A549 (cell line): Measurements from ENCODE around the gene TMEM203. TPM values are rescaled to one million over a fixed set of nuclear protein-coding genes. Genes with fewer than 3 reads are reported as not detected.
A peak's percentile ranks its signal among the peaks of the same experiment; 100 is the strongest.
"Not testable (repeated sequence)": the region's sequence is repeated elsewhere in the genome, so short reads cannot be mapped to it uniquely, and the experiment has no call there.

Experiments used
- ATAC-seq, 2 experiments: fragments of 200-7000 bp in 1 of 2; fragments of >200 bp in 1 of 2; cut with Nextera tagmentation in 1 of 2; cut with Tn5 transposase in 1 of 2; 3 replicates each; pipeline versions ENCODE4 v1.8.0 to v1.9.1; 2018 to 2020; ENCODE audit warnings: mild to moderate bottlenecking in 1 of 2, moderate library complexity in 1 of 2
- CTCF ChIA-PET: fragments of 300-600 bp; sonication (Branson Sonifier 250); formaldehyde crosslinking; extraction: SDS; loops from one replicate; lab custom pipeline; 2021; ENCODE audit warnings: antibody characterized with exemption, inconsistent platforms; lab: Yijun Ruan, JAX
- POLR2A ChIA-PET: fragments of 350-600 bp; formaldehyde crosslinking; extraction: SDS; loops from one replicate; lab custom pipeline; 2021; ENCODE audit warnings: antibody characterized with exemption, inconsistent platforms; lab: Yijun Ruan, JAX
- DNase-seq, 2 experiments: peaks; one replicate each; pipeline versions ENCODE4 v3.0.0 to v3.0.0-alpha.2; 2011 to 2016; ENCODE audit warnings: low read depth in 1 of 2, low spot score in 1 of 2
- FAIRE-seq: peaks from 2 replicates; lab custom pipeline; 2011; peaks lifted over from hg19 to GRCh38; lab: Jason Lieb, UNC
- H3K27ac ChIP-seq, 2 experiments: fragments of >200 bp; sonication (Bioruptor Twin); formaldehyde crosslinking; 3 replicates each; pipeline ENCODE4 v1.5.1; 2016 to 2017
- H3K4me1 ChIP-seq: fragments of >200 bp; sonication (Bioruptor Twin); formaldehyde crosslinking; 3 replicates; pipeline ENCODE4 v1.6.1; 2016
- H3K4me2 ChIP-seq: fragments of >200 bp; sonication (Bioruptor Twin); formaldehyde crosslinking; 3 replicates; pipeline ENCODE4 v1.6.1; 2016
- H3K4me3 ChIP-seq: fragments of >200 bp; sonication (Bioruptor Twin); formaldehyde crosslinking; 3 replicates; pipeline ENCODE4 v1.5.1; 2016
- H3K9me3 ChIP-seq: fragments of >200 bp; sonication (Bioruptor Twin); formaldehyde crosslinking; 3 replicates; pipeline ENCODE4 v1.6.1; 2016
- CHD2 ChIP-seq: fragments of 150-350 bp; IDR thresholded peaks from 2 replicates; pipeline ENCODE4 v1.6.1; 2014; ENCODE audit warnings: low read length; ENCODE audit not compliant: partially characterized antibody
- E2F6 ChIP-seq: IDR thresholded peaks from 2 replicates; pipeline ENCODE4 v1.6.1; 2012; ENCODE audit warnings: low read depth, borderline replicate concordance
- EHF ChIP-seq: fragments of 250-450 bp; sonication (Bioruptor Pico); IDR thresholded peaks from 2 replicates; pipeline ENCODE4 v1.5.0; 2020; ENCODE audit warnings: mild to moderate bottlenecking
- HMGXB4 ChIP-seq: fragments of 250-450 bp; sonication (Bioruptor Pico); IDR thresholded peaks from 2 replicates; pipeline ENCODE4 v1.5.0; 2021; ENCODE audit warnings: mild to moderate bottlenecking, moderate library complexity, borderline replicate concordance
- MAZ ChIP-seq: fragments of 150-350 bp; IDR thresholded peaks from 2 replicates; pipeline ENCODE4 v1.6.1; 2014; ENCODE audit warnings: antibody characterized with exemption, low read depth, low read length, borderline replicate concordance
- PBX3 ChIP-seq: IDR thresholded peaks from 2 replicates; pipeline ENCODE4 v1.6.1; 2012
- POLR2A ChIP-seq: IDR thresholded peaks from 2 replicates; pipeline ENCODE4 v1.6.1; 2012; ENCODE audit warnings: mild to moderate bottlenecking, low read length
- RARB ChIP-seq: fragments of 250-450 bp; sonication (Bioruptor Pico); IDR thresholded peaks from 2 replicates; pipeline ENCODE4 v1.8.0; 2021; ENCODE audit warnings: mild to moderate bottlenecking, moderate library complexity
- USF2 ChIP-seq: fragments of 450-650 bp; IDR thresholded peaks from 2 replicates; pipeline ENCODE4 v1.6.1; 2014; ENCODE audit warnings: antibody characterized with exemption
- WGBS: methylation state at CpG from one replicate; pipeline ENCODE4 v1.1.6; 2017; ENCODE audit errors: missing lambda C conversion rate; 5-methylcytosine and 5-hydroxymethylcytosine counted together
- polyA plus RNA-seq, 4 experiments: library from polyadenylated mRNA; depleted of rRNA in 3 of 4; stranded (reverse); fragments of >200 nt; fragmentation: RNase III in 1 of 4; extraction: RNeasy Plus Mini Kit Qiagen cat#74134 plus additional on column Dnase treatment in 1 of 4; gene quantifications; 2 replicates in 3 of 4; 3 replicates in 1 of 4; pipeline ENCODE4 v1.2.3, GENCODE V29; 2011 to 2017

TMEM203 gene
- polyA plus RNA-seq, 2 of the 4 experiments (the other 2 are of a cell fraction) = 31.0 to 47.3 TPM

GRCh38 chr9:137243626-137244485 lies 38.4 kb upstream of the TMEM203 start (continued):
- TF ChIP-seq E2F6 (no peak), PBX3 (peak; percentile 82), RARB (CRISPR knock-in tag) (no peak; the same call in 1 of the 2 replicates), CHD2 (no peak)

- CTCF ChIA-PET = interaction anchor here (0.6 to 13.1 kb wide), 4 partner anchors 18 to 209 kb away, joined by 3 to 236 read pairs (median 3); partner anchors contain the start of genes CYSRT1, NELFB and TOR4A
- 86% methylated on average over 13 of the region's 18 CpGs for WGBS
- Histone ChIP-seq H3K4me1 (peaks cover 32% of the 10 kb centered on the region), H3K4me3 (0 out of 3 replicates have a peak overlapping the region, but pooled peaks have one; percentile 8), H3K4me2 (peak overlapping the region; percentile 98)
- POLR2A ChIA-PET = interaction anchor here (0.6 to 3.3 kb wide), 3 partner anchors 12 to 130 kb away, joined by 4 to 97 read pairs (median 7); partner anchors contain the start of gene NELFB
- not testable (repeated sequence) for FAIRE-seq, H3K27ac ChIP-seq, ATAC-seq, DNase-seq, H3K9me3 ChIP-seq
Observed at GRCh38 chr9:137243266-137243625, 37.8 kb upstream of the TMEM203 start.

- no peak for TF ChIP-seq CHD2
- no peak for TF ChIP-seq PBX3
- TF ChIP-seq EHF = no peak
- no peak for TF ChIP-seq HMGXB4 (CRISPR knock-in tag)
- no peak for TF ChIP-seq USF2
- no peak for TF ChIP-seq MAZ
- TF ChIP-seq POLR2A = no peak
- Histone ChIP-seq H3K27ac (peak overlapping the region; percentile 98 to 99), H3K4me3 (peak overlapping the region; percentile 91), H3K4me2 (peak overlapping the region; percentile 98), H3K4me1 (peaks cover 39% of the 10 kb centered on the region), H3K9me3 (no peaks in the 10 kb centered on the region)
- no peak for FAIRE-seq
- no peak for ATAC-seq
- no peak for DNase-seq
- ChIA-PET CTCF (interaction anchor here (0.6 to 13.1 kb wide), 6 partner anchors 18 to 208 kb away, joined by 3 to 236 read pairs (median 3); partner anchors contain the start of genes CYSRT1, NELFB and TOR4A), POLR2A (interaction anchor here (0.6 to 3.3 kb wide), 6 partner anchors 12 to 408 kb away, joined by 3 to 97 read pairs (median 4); partner anchors contain the start of genes MAN1B1 and NELFB)
- WGBS = 61% methylated on average over 25 of the region's 36 CpGs
Observed at GRCh38 chr9:137242269-137243203, 37.1 kb upstream of the TMEM203 start.
